ENCODE measurements around the gene IL1RL2.

The IL1RL2 gene

GRCh38 chr2:102269200-102269524, 82.3 kb downstream of the IL1RL2 start:
- H3K36me3 Mint-ChIP-seq (ENCODE audit: low read depth), result no peaks in the 10 kb centered on the region
- no peaks in the 10 kb centered on the region for H3K9me3 Mint-ChIP-seq
- no peak overlapping the region for H3K4me3 Mint-ChIP-seq
- no peak overlapping the region for H3K27ac Mint-ChIP-seq
- H3K4me1 Mint-ChIP-seq, result peaks cover 8% of the 10 kb centered on the region
- TF ChIP-seq, protein P1, sequence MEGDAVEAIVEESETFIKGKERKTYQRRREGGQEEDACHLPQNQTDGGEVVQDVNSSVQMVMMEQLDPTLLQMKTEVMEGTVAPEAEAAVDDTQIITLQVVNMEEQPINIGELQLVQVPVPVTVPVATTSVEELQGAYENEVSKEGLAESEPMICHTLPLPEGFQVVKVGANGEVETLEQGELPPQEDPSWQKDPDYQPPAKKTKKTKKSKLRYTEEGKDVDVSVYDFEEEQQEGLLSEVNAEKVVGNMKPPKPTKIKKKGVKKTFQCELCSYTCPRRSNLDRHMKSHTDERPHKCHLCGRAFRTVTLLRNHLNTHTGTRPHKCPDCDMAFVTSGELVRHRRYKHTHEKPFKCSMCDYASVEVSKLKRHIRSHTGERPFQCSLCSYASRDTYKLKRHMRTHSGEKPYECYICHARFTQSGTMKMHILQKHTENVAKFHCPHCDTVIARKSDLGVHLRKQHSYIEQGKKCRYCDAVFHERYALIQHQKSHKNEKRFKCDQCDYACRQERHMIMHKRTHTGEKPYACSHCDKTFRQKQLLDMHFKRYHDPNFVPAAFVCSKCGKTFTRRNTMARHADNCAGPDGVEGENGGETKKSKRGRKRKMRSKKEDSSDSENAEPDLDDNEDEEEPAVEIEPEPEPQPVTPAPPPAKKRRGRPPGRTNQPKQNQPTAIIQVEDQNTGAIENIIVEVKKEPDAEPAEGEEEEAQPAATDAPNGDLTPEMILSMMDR (IDR thresholded peaks at IDR 0.05; ENCODE audit: unreplicated experiment in 3 of 3), result no peak
- no peaks in the 10 kb centered on the region for H3K27me3 Mint-ChIP-seq (ENCODE audit: low read depth)

DNA sequence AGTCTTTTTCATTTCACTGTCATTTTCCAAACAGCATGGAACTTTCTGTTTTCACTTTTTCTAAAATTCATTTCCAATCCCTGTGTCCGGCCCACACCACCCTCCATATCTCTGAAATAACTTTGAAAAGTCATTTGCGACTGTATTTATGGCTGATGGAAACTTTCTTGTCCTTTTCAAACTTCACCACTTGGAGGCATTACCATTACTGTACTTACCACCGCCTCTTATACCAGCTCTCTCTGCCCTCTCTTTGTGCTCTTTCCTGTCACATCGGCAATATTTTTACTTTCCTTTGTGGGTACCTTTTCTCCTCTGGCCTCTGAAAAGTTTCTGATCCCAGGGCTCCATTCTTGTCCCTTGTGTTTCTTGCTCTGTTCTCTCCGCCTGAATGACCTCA, 85.0 kb downstream of the IL1RL2 start:
- H3K36me3 Mint-ChIP-seq (ENCODE audit: low read depth), result no peaks in the 10 kb centered on the region
- peaks cover 8% of the 10 kb centered on the region for H3K4me1 Mint-ChIP-seq
- no peak overlapping the region for H3K4me3 Mint-ChIP-seq
- H3K9me3 Mint-ChIP-seq, result no peaks in the 10 kb centered on the region
- no peak overlapping the region for H3K27ac Mint-ChIP-seq
- TF ChIP-seq, protein P1 (IDR thresholded peaks at IDR 0.05; ENCODE audit: unreplicated experiment in 3 of 3), result no peak
- no peaks in the 10 kb centered on the region for H3K27me3 Mint-ChIP-seq (ENCODE audit: low read depth)

DNA sequence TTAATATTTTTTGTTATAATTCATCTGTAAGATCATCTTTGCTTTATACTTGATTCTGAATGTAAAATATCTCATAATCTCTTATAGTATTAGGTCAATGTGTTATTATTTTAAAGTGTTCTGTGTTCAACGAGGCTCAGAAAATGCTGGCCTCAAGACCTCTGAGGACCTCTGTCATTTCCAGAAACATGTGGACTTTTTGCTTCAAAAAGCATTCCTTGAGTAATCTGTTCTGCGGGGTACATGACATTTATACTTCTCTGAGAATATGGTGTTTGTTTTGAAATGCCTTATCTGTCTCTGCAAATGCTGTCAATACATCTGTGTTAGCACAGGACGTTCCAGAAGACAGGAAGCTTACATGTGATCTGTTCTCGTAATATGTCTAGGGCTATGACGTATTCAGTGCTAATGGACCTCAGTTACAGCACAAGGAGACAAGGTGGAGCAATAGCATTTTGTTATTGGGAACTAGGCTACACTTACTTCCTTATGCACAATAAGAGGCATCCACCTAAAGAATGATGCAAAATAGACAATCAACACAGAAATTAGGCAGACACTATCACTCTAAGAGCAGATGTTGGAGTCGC, 86.9 kb downstream of the IL1RL2 start:
- Mint-ChIP-seq H3K27me3 (ENCODE audit: low read depth) (no peaks in the 10 kb centered on the region), H3K27ac (no peak overlapping the region), H3K4me1 (peaks cover 11% of the 10 kb centered on the region), H3K9me3 (no peaks in the 10 kb centered on the region), H3K36me3 (ENCODE audit: low read depth) (no peaks in the 10 kb centered on the region), H3K4me3 (no peak overlapping the region)
- TF ChIP-seq, protein P1 (IDR thresholded peaks at IDR 0.05; ENCODE audit: unreplicated experiment in 3 of 3), result no peak

GRCh38 chr2:102276549-102277201, 89.9 kb downstream of the IL1RL2 start:
- TF ChIP-seq, protein P1 (IDR thresholded peaks at IDR 0.05; ENCODE audit: unreplicated experiment in 3 of 3), result no peak
- H3K27me3 Mint-ChIP-seq (ENCODE audit: low read depth), result no peaks in the 10 kb centered on the region
- no peak overlapping the region for H3K27ac Mint-ChIP-seq
- H3K36me3 Mint-ChIP-seq (ENCODE audit: low read depth), result no peaks in the 10 kb centered on the region
- H3K9me3 Mint-ChIP-seq, result no peaks in the 10 kb centered on the region
- H3K4me1 Mint-ChIP-seq, result peaks cover 9% of the 10 kb centered on the region
- H3K4me3 Mint-ChIP-seq, result no peak overlapping the region

DNA sequence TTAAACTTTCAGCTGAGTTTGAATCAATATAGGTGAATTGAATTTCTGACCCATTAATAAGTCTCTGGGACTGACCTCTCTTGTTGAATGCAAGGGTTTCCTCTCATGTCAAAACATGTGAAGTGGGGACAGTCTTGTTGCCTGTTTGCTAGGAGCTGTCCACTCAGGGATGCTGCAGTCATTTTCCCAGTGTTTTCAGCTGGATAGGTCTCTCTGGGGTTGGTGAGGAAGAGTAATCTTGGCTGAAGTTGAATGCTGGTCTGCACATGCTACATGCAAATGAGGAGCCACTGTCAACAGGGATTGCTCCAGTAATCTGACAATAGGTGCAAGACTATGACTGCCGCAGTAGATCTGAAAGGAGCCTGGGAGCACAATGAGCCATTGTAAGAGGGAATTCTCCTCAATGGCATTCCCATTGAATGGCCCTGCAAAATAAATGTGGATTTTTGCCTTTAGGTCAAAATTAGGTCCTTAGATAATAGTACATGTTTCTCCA, 90.4 kb downstream of the IL1RL2 start:
- Mint-ChIP-seq H3K9me3 (no peaks in the 10 kb centered on the region), H3K27ac (no peak overlapping the region), H3K4me1 (peaks cover 9% of the 10 kb centered on the region), H3K36me3 (ENCODE audit: low read depth) (no peaks in the 10 kb centered on the region), H3K4me3 (no peak overlapping the region), H3K27me3 (ENCODE audit: low read depth) (no peaks in the 10 kb centered on the region)
- TF ChIP-seq, protein P1 (IDR thresholded peaks at IDR 0.05; ENCODE audit: unreplicated experiment in 3 of 3), result no peak

All from nephron (organoid).